HepG2 (cell line): ENCODE results near the gene EXOC6B. TPM values are rescaled to one million over a fixed set of nuclear protein-coding genes. Genes with fewer than 3 reads are reported as not detected.

Source experiments
- ATF6 ChIP-seq: sonication (generic); formaldehyde crosslinking; conservative IDR thresholded peaks from 2 replicates; pipeline ENCODE4 v1.4.0; 2020; ENCODE audit warnings: missing genetic modification reagents
- DMTF1 ChIP-seq: sonication (generic); formaldehyde crosslinking; IDR thresholded peaks from 2 replicates; pipeline ENCODE4 v1.4.0; 2020; ENCODE audit warnings: mild to moderate bottlenecking, missing genetic modification reagents
- FOSL2 ChIP-seq: sonication (generic); formaldehyde crosslinking; IDR thresholded peaks from 2 replicates; pipeline ENCODE4 v1.4.0; 2020; ENCODE audit warnings: missing genetic modification reagents
- FOXK1 ChIP-seq: sonication (generic); formaldehyde crosslinking; IDR thresholded peaks from 2 replicates; pipeline ENCODE4 v1.4.0; 2020; ENCODE audit warnings: low read depth, missing genetic modification reagents, borderline replicate concordance
- FOXP4 ChIP-seq: sonication (generic); formaldehyde crosslinking; IDR thresholded peaks from 2 replicates; pipeline ENCODE4 v1.4.0; 2020; ENCODE audit warnings: missing genetic modification reagents
- HDAC6 ChIP-seq: fragments of 200-600 bp; sonication (generic); IDR thresholded peaks from 2 replicates; pipeline ENCODE4 v1.7.0; 2017; ENCODE audit warnings: mild to moderate bottlenecking, antibody characterized with exemption, low read length, low read depth
- ISL2 ChIP-seq: sonication (generic); formaldehyde crosslinking; IDR thresholded peaks from 2 replicates; pipeline ENCODE4 v1.5.0; 2020; ENCODE audit warnings: missing genetic modification reagents
- MNT ChIP-seq: fragments of 450-650 bp; IDR thresholded peaks from 2 replicates; pipeline ENCODE4 v1.6.1; 2016
- RARA ChIP-seq: IDR thresholded peaks from 2 replicates; pipeline ENCODE4 v1.6.1; 2016; ENCODE audit warnings: missing genetic modification reagents, missing compliant biosample characterization
- RBM22 ChIP-seq: fragments of 200-400 bp; formaldehyde crosslinking; optimal IDR thresholded peaks from 2 replicates; pipeline ENCODE3; 2017; ENCODE audit warnings: mild to moderate bottlenecking, low read length, moderate library complexity
- RFXAP ChIP-seq: sonication (generic); formaldehyde crosslinking; IDR thresholded peaks from 2 replicates; pipeline ENCODE4 v1.4.0; 2020; ENCODE audit warnings: missing genetic modification reagents, borderline replicate concordance
- SOX13 ChIP-seq, 3 experiments: fragments of 450-650 bp in 1 of 3; sonication (generic) in 1 of 3; formaldehyde crosslinking in 1 of 3; IDR thresholded peaks in 2 of 3; conservative IDR thresholded peaks in 1 of 3; 2 replicates each; pipeline versions ENCODE4 v1.5.0 to v1.6.1; 2016 to 2020; ENCODE audit warnings: antibody characterized with exemption in 1 of 3, mild to moderate bottlenecking in 1 of 3, missing compliant biosample characterization in 1 of 3, missing genetic modification reagents in 1 of 3, moderate library complexity in 1 of 3
- SOX5 ChIP-seq: IDR thresholded peaks from 2 replicates; pipeline ENCODE4 v1.6.1; 2016; ENCODE audit warnings: borderline replicate concordance
- ZNF343 ChIP-seq: sonication (generic); formaldehyde crosslinking; IDR thresholded peaks from 2 replicates; pipeline ENCODE4 v1.4.0; 2020; ENCODE audit warnings: mild to moderate bottlenecking, missing genetic modification reagents
- ZNF781 ChIP-seq: sonication (generic); formaldehyde crosslinking; IDR thresholded peaks from 2 replicates; pipeline ENCODE4 v1.5.1; 2020; ENCODE audit warnings: borderline replicate concordance, mild to moderate bottlenecking, missing genetic modification reagents; ENCODE audit errors: not compliant biosample characterization
- polyA plus RNA-seq, 8 experiments: library from polyadenylated mRNA; depleted of rRNA in 3 of 8; stranded (reverse) in 7 of 8; unstranded in 1 of 8; fragments of >200 nt; fragmentation: Illumina TruSeq in 4 of 8; extraction: Trizol in 4 of 8; gene quantifications; 2 replicates each; pipeline versions ENCODE4 v1.2.1 to v1.2.3, GENCODE V29; 2011 to 2016; ENCODE audit warnings: low read depth in 4 of 8, missing spikeins in 1 of 8, mixed read lengths in 1 of 8; ENCODE audit not compliant: insufficient read depth in 1 of 8
- total RNA-seq, 5 experiments: library from RNA; depleted of rRNA; stranded (reverse); fragments of >200 nt; fragmentation: Illumina TruSeq; extraction: Trizol; gene quantifications; 2 replicates each; pipeline ENCODE4 v1.2.3, GENCODE V29; 2016; ENCODE audit warnings: low read depth in 1 of 5
- TF ChIP-seq, protein P1 (sequence below): IDR thresholded peaks from 2 replicates; pipeline ENCODE4 v1.6.1; 2018; ENCODE audit warnings: missing genetic modification reagents, mild to moderate bottlenecking, missing compliant biosample characterization
- TF ChIP-seq, protein P2 (sequence below): sonication (generic); formaldehyde crosslinking; IDR thresholded peaks from 2 replicates; pipeline ENCODE4 v1.8.1; 2023; ENCODE audit warnings: mild to moderate bottlenecking, missing genetic modification reagents

The EXOC6B gene
- total and polyA plus RNA-seq, 2 of the 13 experiments (the other 11 are each of a cell fraction or from before 2014, with no cell fraction given) = 9.1 to 15.9 TPM

- peak; percentile 35 for TF ChIP-seq ZNF781 (CRISPR knock-in tag)
- no peak for TF ChIP-seq RFXAP (CRISPR knock-in tag)
- peak; percentile 83 for TF ChIP-seq FOXP4 (CRISPR knock-in tag)
- no peak for TF ChIP-seq ZNF343 (CRISPR knock-in tag)
- TF ChIP-seq RARA (CRISPR knock-in tag) = peak; percentile 98
- 0 out of 2 replicates have a peak, but pooled peaks have one; percentile 19 for TF ChIP-seq FOSL2 (CRISPR knock-in tag)
- TF ChIP-seq RBM22 = no peak
- TF ChIP-seq, protein P1, sequence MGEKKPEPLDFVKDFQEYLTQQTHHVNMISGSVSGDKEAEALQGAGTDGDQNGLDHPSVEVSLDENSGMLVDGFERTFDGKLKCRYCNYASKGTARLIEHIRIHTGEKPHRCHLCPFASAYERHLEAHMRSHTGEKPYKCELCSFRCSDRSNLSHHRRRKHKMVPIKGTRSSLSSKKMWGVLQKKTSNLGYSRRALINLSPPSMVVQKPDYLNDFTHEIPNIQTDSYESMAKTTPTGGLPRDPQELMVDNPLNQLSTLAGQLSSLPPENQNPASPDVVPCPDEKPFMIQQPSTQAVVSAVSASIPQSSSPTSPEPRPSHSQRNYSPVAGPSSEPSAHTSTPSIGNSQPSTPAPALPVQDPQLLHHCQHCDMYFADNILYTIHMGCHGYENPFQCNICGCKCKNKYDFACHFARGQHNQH (CRISPR knock-in tag) = 0 out of 2 replicates have a peak, but pooled peaks have one; percentile 24
- TF ChIP-seq MNT = no peak
- peak; percentile 59; the same call in 1 of the 2 replicates for TF ChIP-seq FOXK1
- peak; percentile 85 for TF ChIP-seq ISL2 (CRISPR knock-in tag)
- TF ChIP-seq SOX5 = peak; percentile 76
- TF ChIP-seq HDAC6 = no peak
- TF ChIP-seq, protein P2, sequence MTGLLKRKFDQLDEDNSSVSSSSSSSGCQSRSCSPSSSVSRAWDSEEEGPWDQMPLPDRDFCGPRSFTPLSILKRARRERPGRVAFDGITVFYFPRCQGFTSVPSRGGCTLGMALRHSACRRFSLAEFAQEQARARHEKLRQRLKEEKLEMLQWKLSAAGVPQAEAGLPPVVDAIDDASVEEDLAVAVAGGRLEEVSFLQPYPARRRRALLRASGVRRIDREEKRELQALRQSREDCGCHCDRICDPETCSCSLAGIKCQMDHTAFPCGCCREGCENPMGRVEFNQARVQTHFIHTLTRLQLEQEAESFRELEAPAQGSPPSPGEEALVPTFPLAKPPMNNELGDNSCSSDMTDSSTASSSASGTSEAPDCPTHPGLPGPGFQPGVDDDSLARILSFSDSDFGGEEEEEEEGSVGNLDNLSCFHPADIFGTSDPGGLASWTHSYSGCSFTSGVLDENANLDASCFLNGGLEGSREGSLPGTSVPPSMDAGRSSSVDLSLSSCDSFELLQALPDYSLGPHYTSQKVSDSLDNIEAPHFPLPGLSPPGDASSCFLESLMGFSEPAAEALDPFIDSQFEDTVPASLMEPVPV (CRISPR knock-in tag) = peak; percentile 59; the same call in 1 of the 2 replicates
- no peak for TF ChIP-seq DMTF1 (CRISPR knock-in tag)
- TF ChIP-seq ATF6 (CRISPR knock-in tag) = no peak
- no peak for TF ChIP-seq SOX13 (IDR thresholded peaks at IDR 0.05)
- peak in 1 of 2 experiments; percentile 83; a peak in 2 of 4 replicates for TF ChIP-seq SOX13 (CRISPR knock-in tag; conservative IDR thresholded peaks at IDR 0.05 in 1 of 2, IDR thresholded peaks at IDR 0.05 in 1 of 2)
Measured at GRCh38 chr2:72723769-72724370, 102.0 kb downstream of the EXOC6B start (continued).
